BLaER1 (cell line): Measurements from ENCODE around the gene NEU2.

ENCODE experiments used
- H3K27ac ChIP-seq: shearing (Covaris generic); formaldehyde crosslinking; 2 replicates; pipeline ENCODE4 v1.8.1; 2022
- H3K27me3 ChIP-seq: shearing (Covaris generic); formaldehyde crosslinking; 2 replicates; pipeline ENCODE4 v1.8.1; 2022
- H3K36me3 ChIP-seq: shearing (Covaris generic); formaldehyde crosslinking; 2 replicates; pipeline ENCODE4 v1.8.1; 2022
- H3K4me1 ChIP-seq: shearing (Covaris generic); formaldehyde crosslinking; 2 replicates; pipeline ENCODE4 v1.8.1; 2022
- H3K4me2 ChIP-seq: shearing (Covaris generic); formaldehyde crosslinking; 2 replicates; pipeline ENCODE4 v1.8.1; 2022
- H3K4me3 ChIP-seq: shearing (Covaris generic); formaldehyde crosslinking; 2 replicates; pipeline ENCODE4 v1.8.1; 2022
- H3K9ac ChIP-seq: shearing (Covaris generic); formaldehyde crosslinking; 2 replicates; pipeline ENCODE4 v1.8.1; 2022
- H3K9me3 ChIP-seq: shearing (Covaris generic); formaldehyde crosslinking; 2 replicates; pipeline ENCODE4 v1.8.1; 2022
- H4K20me1 ChIP-seq: shearing (Covaris generic); formaldehyde crosslinking; 2 replicates; pipeline ENCODE4 v1.8.1; 2022
- Cebpa-rat ChIP-seq: shearing (Covaris generic); IDR thresholded peaks from 2 replicates; pipeline ENCODE4 v1.8.1; 2022

Gene NEU2

GRCh38 chr2:233055362-233055761 lies 22.9 kb downstream of the NEU2 start:
- H3K4me3 ChIP-seq, result no peak overlapping the region
- no peaks in the 10 kb centered on the region for H4K20me1 ChIP-seq
- H3K9ac ChIP-seq, result no peak overlapping the region
- H3K27me3 ChIP-seq, result no peaks in the 10 kb centered on the region
- peaks cover 18% of the 10 kb centered on the region for H3K4me1 ChIP-seq
- no peaks in the 10 kb centered on the region for H3K36me3 ChIP-seq
- H3K27ac ChIP-seq, result no peak overlapping the region
- TF ChIP-seq Cebpa-rat, result no peak
- H3K4me2 ChIP-seq, result no peak overlapping the region
- H3K9me3 ChIP-seq, result no peaks in the 10 kb centered on the region

GRCh38 chr2:233056961-233057605 lies 24.6 kb downstream of the NEU2 start:
- H3K27ac ChIP-seq, result no peak overlapping the region
- no peak overlapping the region for H3K9ac ChIP-seq
- 0 out of 2 replicates have a peak, but pooled peaks cover 2% of the 10 kb centered on the region for H3K36me3 ChIP-seq
- H3K9me3 ChIP-seq, result no peaks in the 10 kb centered on the region
- no peak overlapping the region for H3K4me2 ChIP-seq
- H4K20me1 ChIP-seq, result peaks cover 10% of the 10 kb centered on the region
- H3K4me1 ChIP-seq, result peaks cover 26% of the 10 kb centered on the region
- H3K27me3 ChIP-seq, result no peaks in the 10 kb centered on the region
- no peak for TF ChIP-seq Cebpa-rat
- no peak overlapping the region for H3K4me3 ChIP-seq

- Histone ChIP-seq H3K36me3 (peaks cover 18% of the 10 kb centered on the region), H3K27me3 (no peaks in the 10 kb centered on the region), H3K27ac (peak overlapping the region; percentile 96), H3K9ac (peak overlapping the region; percentile 89), H4K20me1 (peaks cover 28% of the 10 kb centered on the region), H3K4me2 (peak overlapping the region; percentile 98), H3K9me3 (no peaks in the 10 kb centered on the region), H3K4me1 (peaks cover 43% of the 10 kb centered on the region), H3K4me3 (peak overlapping the region; percentile 83; the same call in 1 of the 2 replicates)
- no peak for TF ChIP-seq Cebpa-rat
Observed at GRCh38 chr2:233058717-233059546, 26.5 kb downstream of the NEU2 start.

- peaks cover 23% of the 10 kb centered on the region for H3K36me3 ChIP-seq
- H3K27ac ChIP-seq, result peak overlapping the region; percentile 96
- no peaks in the 10 kb centered on the region for H3K27me3 ChIP-seq
- peaks cover 34% of the 10 kb centered on the region for H4K20me1 ChIP-seq
- H3K9me3 ChIP-seq, result no peaks in the 10 kb centered on the region
- H3K4me1 ChIP-seq, result peaks cover 46% of the 10 kb centered on the region
- no peak for TF ChIP-seq Cebpa-rat
- peak overlapping the region; percentile 98 for H3K4me2 ChIP-seq
- peak overlapping the region; percentile 83 for H3K4me3 ChIP-seq
- H3K9ac ChIP-seq, result peak overlapping the region; percentile 89
Observed at GRCh38 chr2:233059547-233059796, 27.0 kb downstream of the NEU2 start.

GRCh38 chr2:233059797-233060500 lies 27.5 kb downstream of the NEU2 start, which contains the start of gene INPP5D:
INPP5D (plus strand) TSS chr2:233060342; CDS start chr2:233060479, 137 bp downstream.
- Histone ChIP-seq H3K27me3 (no peaks in the 10 kb centered on the region), H3K4me3 (peak within 1 kb of the TSS; percentile 83), H3K4me1 (peaks cover 51% of the 10 kb centered on the region), H3K9ac (peak within 1 kb of the TSS; percentile 89), H4K20me1 (peaks cover 39% of the 10 kb centered on the region), H3K36me3 (peaks cover 28% of the 10 kb centered on the region), H3K27ac (peak within 1 kb of the TSS; percentile 96), H3K4me2 (peak within 1 kb of the TSS; percentile 98), H3K9me3 (no peaks in the 10 kb centered on the region)
- no peak for TF ChIP-seq Cebpa-rat

- H4K20me1 ChIP-seq, result peaks cover 45% of the 10 kb centered on the region
- H3K27ac ChIP-seq, result peak overlapping the region; percentile 96
- TF ChIP-seq Cebpa-rat, result no peak
- H3K36me3 ChIP-seq, result peaks cover 34% of the 10 kb centered on the region
- H3K9ac ChIP-seq, result peak overlapping the region; percentile 89
- no peaks in the 10 kb centered on the region for H3K9me3 ChIP-seq
- H3K4me1 ChIP-seq, result peaks cover 56% of the 10 kb centered on the region
- peak overlapping the region; percentile 98 for H3K4me2 ChIP-seq
- H3K27me3 ChIP-seq, result no peaks in the 10 kb centered on the region
- H3K4me3 ChIP-seq, result peak overlapping the region; percentile 83
Observed at GRCh38 chr2:233060501-233060979, 28.1 kb downstream of the NEU2 start.

- Histone ChIP-seq H3K9ac (peak overlapping the region; percentile 89), H4K20me1 (peaks cover 50% of the 10 kb centered on the region), H3K4me2 (peak overlapping the region; percentile 98), H3K9me3 (no peaks in the 10 kb centered on the region), H3K36me3 (peaks cover 39% of the 10 kb centered on the region), H3K4me1 (peaks cover 56% of the 10 kb centered on the region), H3K27me3 (no peaks in the 10 kb centered on the region), H3K27ac (peak overlapping the region; percentile 96), H3K4me3 (peak overlapping the region; percentile 83)
- TF ChIP-seq Cebpa-rat, result no peak
Observed at GRCh38 chr2:233060980-233061590, 28.6 kb downstream of the NEU2 start.

- peaks cover 56% of the 10 kb centered on the region for H3K4me1 ChIP-seq
- peak overlapping the region; percentile 89 for H3K9ac ChIP-seq
- peak overlapping the region; percentile 98 for H3K4me2 ChIP-seq
- peaks cover 46% of the 10 kb centered on the region for H3K36me3 ChIP-seq
- no peaks in the 10 kb centered on the region for H3K27me3 ChIP-seq
- H4K20me1 ChIP-seq, result peaks cover 57% of the 10 kb centered on the region
- H3K4me3 ChIP-seq, result peak overlapping the region; percentile 83
- H3K9me3 ChIP-seq, result 0 out of 2 replicates have a peak, but pooled peaks cover 5% of the 10 kb centered on the region
- no peak for TF ChIP-seq Cebpa-rat
- H3K27ac ChIP-seq, result peak overlapping the region; percentile 96
Observed at GRCh38 chr2:233061591-233062450, 29.3 kb downstream of the NEU2 start.
